A673 (cell line): Measurements from ENCODE around the gene EIF3K. TPM values are rescaled to one million over a fixed set of nuclear protein-coding genes. Genes with fewer than 3 reads are reported as not detected.

Experiments used
- BruUV-seq: library from RNA; stranded (reverse); fragments of 400-500 nt; replicated peaks from 2 replicates; lab custom pipeline; 2021; lab: Mats Ljungman, UMichigan
- CTCF ChIA-PET: fragments of 300-600 bp; sonication (Branson Sonifier 250); formaldehyde crosslinking; loops from one replicate; lab custom pipeline; 2022; ENCODE audit warnings: antibody characterized with exemption; lab: Charles Lee
- POLR2A ChIA-PET: fragments of 300-600 bp; sonication (Branson Sonifier 250); formaldehyde crosslinking; loops from one replicate; lab custom pipeline; 2022; ENCODE audit warnings: antibody characterized with exemption; ENCODE audit not compliant: low non-redundant PET; lab: Charles Lee
- DNase-seq: peaks from one replicate; pipeline ENCODE4 v3.0.0-alpha.2; 2015; ENCODE audit warnings: low spot score
- H3K27ac ChIP-seq: fragments of 200-600 bp; sonication (generic); 2 replicates; pipeline ENCODE4 v1.5.1; 2016; ENCODE audit warnings: mixed run types, low read depth, mild to moderate bottlenecking, mixed read lengths, antibody characterized with exemption, low read length; ENCODE audit not compliant: poor library complexity, severe bottlenecking
- H3K27me3 ChIP-seq: fragments of 200-600 bp; sonication (generic); replicated peaks from 2 replicates; pipeline ENCODE4 v1.6.1; 2017; ENCODE audit warnings: mixed run types, low read depth, mild to moderate bottlenecking, mixed read lengths, antibody characterized with exemption, low read length; ENCODE audit not compliant: insufficient read depth, poor library complexity
- H3K36me3 ChIP-seq: fragments of 200-600 bp; sonication (generic); 2 replicates; pipeline ENCODE4 v1.6.1; 2016; ENCODE audit warnings: mixed run types, mild to moderate bottlenecking, mixed read lengths, antibody characterized with exemption, low read length; ENCODE audit not compliant: insufficient read depth, poor library complexity, severe bottlenecking
- H3K4me1 ChIP-seq: fragments of 200-600 bp; sonication (generic); 2 replicates; pipeline ENCODE4 v1.6.1; 2017; ENCODE audit warnings: mixed run types, mild to moderate bottlenecking, mixed read lengths, antibody characterized with exemption, low read length; ENCODE audit not compliant: insufficient read depth, poor library complexity, severe bottlenecking
- H3K4me3 ChIP-seq: fragments of 200-600 bp; sonication (generic); 2 replicates; pipeline ENCODE4 v1.5.1; 2016; ENCODE audit warnings: low read depth, mixed run types, mild to moderate bottlenecking, mixed read lengths, low read length; ENCODE audit not compliant: poor library complexity, severe bottlenecking
- H3K9me3 ChIP-seq: fragments of 200-600 bp; sonication (generic); 2 replicates; pipeline ENCODE4 v1.6.1; 2016; ENCODE audit warnings: mixed run types, low read depth, mild to moderate bottlenecking, mixed read lengths, antibody characterized with exemption, low read length; ENCODE audit not compliant: poor library complexity, severe bottlenecking
- EZH2 ChIP-seq: fragments of 200-600 bp; sonication (generic); IDR thresholded peaks from 2 replicates; pipeline ENCODE4 v1.6.1; 2017; ENCODE audit warnings: borderline replicate concordance, low read depth, mild to moderate bottlenecking, mixed read lengths, antibody characterized with exemption, low read length; ENCODE audit not compliant: poor library complexity, severe bottlenecking
- intact Hi-C: fragments of 100-400 bp; cut with micrococcal nuclease; formaldehyde crosslinking; loops from one replicate; pipeline ENCODE4 v1.10.0; 2022; ENCODE audit not compliant: unreplicated experiment
- total RNA-seq: library from RNA; stranded (reverse); gene quantifications from 2 replicates; pipeline ENCODE4 v1.2.3, GENCODE V29; 2021
- TF ChIP-seq, protein P1 (sequence below): fragments of 300-800, 200-600 bp; sonication (generic); conservative IDR thresholded peaks from 2 replicates; pipeline ENCODE4 v1.5.1; 2017; ENCODE audit warnings: low read depth, mild to moderate bottlenecking, antibody characterized with exemption, low read length, moderate library complexity, mixed read lengths

Gene EIF3K
- total RNA-seq, 1 experiment from 2014 or later: 316 TPM

DNA sequence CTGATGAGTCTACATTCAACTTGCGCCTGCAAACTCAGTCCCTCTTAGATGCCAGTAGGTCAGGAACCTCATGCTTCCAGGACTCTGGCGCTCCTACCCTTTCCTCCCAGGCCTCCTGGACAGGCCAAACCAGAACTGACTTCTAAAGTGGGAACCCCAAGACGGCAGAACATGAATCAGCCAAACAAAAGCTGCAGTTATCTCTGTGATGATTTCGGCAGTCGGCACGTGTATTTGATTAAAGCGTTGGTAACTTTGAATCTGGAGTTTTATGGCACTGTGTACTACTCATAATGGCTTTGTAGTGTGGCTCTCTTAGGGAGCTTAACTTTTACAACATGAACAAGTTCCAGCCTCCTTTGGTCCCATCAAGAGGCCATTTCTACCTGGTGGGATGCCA is 42.1 kb downstream of the EIF3K start:
- H3K4me1 ChIP-seq: peaks cover 74% of the 10 kb centered on the region
- CTCF ChIA-PET: no interaction called here
- no peaks in the 10 kb centered on the region for H3K9me3 ChIP-seq
- TF ChIP-seq, protein P1, sequence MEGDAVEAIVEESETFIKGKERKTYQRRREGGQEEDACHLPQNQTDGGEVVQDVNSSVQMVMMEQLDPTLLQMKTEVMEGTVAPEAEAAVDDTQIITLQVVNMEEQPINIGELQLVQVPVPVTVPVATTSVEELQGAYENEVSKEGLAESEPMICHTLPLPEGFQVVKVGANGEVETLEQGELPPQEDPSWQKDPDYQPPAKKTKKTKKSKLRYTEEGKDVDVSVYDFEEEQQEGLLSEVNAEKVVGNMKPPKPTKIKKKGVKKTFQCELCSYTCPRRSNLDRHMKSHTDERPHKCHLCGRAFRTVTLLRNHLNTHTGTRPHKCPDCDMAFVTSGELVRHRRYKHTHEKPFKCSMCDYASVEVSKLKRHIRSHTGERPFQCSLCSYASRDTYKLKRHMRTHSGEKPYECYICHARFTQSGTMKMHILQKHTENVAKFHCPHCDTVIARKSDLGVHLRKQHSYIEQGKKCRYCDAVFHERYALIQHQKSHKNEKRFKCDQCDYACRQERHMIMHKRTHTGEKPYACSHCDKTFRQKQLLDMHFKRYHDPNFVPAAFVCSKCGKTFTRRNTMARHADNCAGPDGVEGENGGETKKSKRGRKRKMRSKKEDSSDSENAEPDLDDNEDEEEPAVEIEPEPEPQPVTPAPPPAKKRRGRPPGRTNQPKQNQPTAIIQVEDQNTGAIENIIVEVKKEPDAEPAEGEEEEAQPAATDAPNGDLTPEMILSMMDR: no peak
- TF ChIP-seq EZH2: no peak
- H3K4me3 ChIP-seq: no peak overlapping the region
- BruUV-seq: no TSS peak
- no peak for DNase-seq
- intact Hi-C loops: no loop called here
- POLR2A ChIA-PET: no interaction called here
- H3K27me3 ChIP-seq: no peaks in the 10 kb centered on the region
- H3K36me3 ChIP-seq: no peaks in the 10 kb centered on the region
- H3K27ac ChIP-seq: peak overlapping the region; percentile 18

DNA sequence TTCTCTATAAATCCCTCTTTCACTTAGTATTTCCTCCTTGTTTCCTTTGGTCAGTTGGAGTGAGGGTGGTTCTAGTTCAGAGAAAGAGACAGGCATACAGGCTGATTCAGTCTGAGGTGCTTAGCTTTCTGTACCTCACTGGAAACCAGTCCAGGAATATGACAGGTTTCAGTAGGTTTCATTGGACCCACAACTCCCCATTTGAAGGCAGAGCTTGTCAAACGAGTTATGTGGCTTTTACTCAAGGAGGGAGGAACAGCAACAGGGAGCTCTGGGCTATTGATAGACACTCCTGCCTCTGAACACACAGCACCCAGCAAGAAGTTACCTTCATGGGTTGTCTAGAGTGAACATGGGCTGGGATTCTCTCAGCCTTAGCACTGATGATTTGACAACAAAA is 43.0 kb downstream of the EIF3K start:
- DNase-seq: no peak
- intact Hi-C loops: no loop called here
- Histone ChIP-seq H3K27me3 (no peaks in the 10 kb centered on the region), H3K4me3 (no peak overlapping the region), H3K36me3 (no peaks in the 10 kb centered on the region), H3K27ac (peak overlapping the region; percentile 60), H3K9me3 (no peaks in the 10 kb centered on the region), H3K4me1 (peaks cover 74% of the 10 kb centered on the region)
- TF ChIP-seq EZH2: no peak
- TF ChIP-seq, protein P1: no peak
- POLR2A ChIA-PET: no interaction called here
- BruUV-seq: no TSS peak
- CTCF ChIA-PET: no interaction called here

DNA sequence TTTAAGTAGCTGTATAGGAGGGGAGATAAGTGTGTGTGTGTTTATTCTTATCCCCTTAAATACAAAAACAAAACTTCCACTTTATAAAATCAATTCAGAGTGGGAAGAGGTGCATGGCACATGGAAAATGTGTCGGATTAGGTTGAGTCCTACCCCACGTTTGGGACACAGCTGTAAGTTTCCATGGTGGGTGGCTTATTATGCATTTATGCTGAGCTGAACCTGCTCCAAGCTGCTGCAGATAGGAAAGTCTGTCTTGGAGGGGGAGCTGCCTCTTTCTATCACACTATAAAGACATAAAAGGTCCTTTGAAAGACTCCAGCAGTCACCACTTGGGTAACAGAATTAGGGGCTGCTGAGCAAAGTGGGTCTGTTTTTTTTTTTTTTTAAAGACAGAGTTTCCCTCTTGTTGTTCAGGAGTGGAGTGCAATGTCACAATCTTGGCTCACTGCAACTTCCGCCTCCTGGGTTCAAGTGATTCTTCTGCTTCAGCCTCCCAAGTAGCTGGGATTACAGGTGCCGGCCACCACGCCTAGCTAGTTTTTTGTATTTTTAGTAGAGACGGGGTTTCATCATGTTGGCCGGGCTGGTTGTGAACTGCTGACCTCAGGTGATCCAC is 43.7 kb downstream of the EIF3K start:
- BruUV-seq: no TSS peak
- Histone ChIP-seq H3K4me3 (no peak overlapping the region), H3K36me3 (no peaks in the 10 kb centered on the region), H3K27me3 (no peaks in the 10 kb centered on the region), H3K4me1 (peaks cover 74% of the 10 kb centered on the region), H3K27ac (peak overlapping the region; percentile 60), H3K9me3 (no peaks in the 10 kb centered on the region)
- CTCF ChIA-PET: no interaction called here
- POLR2A ChIA-PET: no interaction called here
- no peak for TF ChIP-seq EZH2
- TF ChIP-seq, protein P1: no peak
- intact Hi-C loops: no loop called here
- no peak for DNase-seq
